HepG2 (cell line): Measurements from ENCODE around the gene SGCE. TPM values are rescaled to one million over a fixed set of nuclear protein-coding genes. Genes with fewer than 3 reads are reported as not detected.

Experiments
- AGO1 ChIP-seq: fragments of 200-400 bp; formaldehyde crosslinking; IDR thresholded peaks from 2 replicates; pipeline ENCODE4 v1.6.1; 2017; ENCODE audit warnings: mild to moderate bottlenecking, low read depth, low read length, moderate library complexity; ENCODE audit not compliant: poor library complexity, severe bottlenecking
- CCDC6 ChIP-seq: sonication (generic); formaldehyde crosslinking; IDR thresholded peaks from 2 replicates; pipeline ENCODE4 v1.8.1; 2022; ENCODE audit warnings: mild to moderate bottlenecking, missing genetic modification reagents, moderate library complexity
- EEA1 ChIP-seq: sonication (generic); formaldehyde crosslinking; IDR thresholded peaks from 2 replicates; pipeline ENCODE4 v1.5.1; 2020; ENCODE audit warnings: mild to moderate bottlenecking, missing genetic modification reagents, borderline replicate concordance
- ELF3 ChIP-seq: IDR thresholded peaks from 2 replicates; pipeline ENCODE4 v1.6.1; 2016; ENCODE audit warnings: missing genetic modification reagents, missing compliant biosample characterization
- FOSL1 ChIP-seq: sonication (generic); formaldehyde crosslinking; IDR thresholded peaks from 2 replicates; pipeline ENCODE4 v1.9.0; 2021; ENCODE audit warnings: missing genetic modification reagents, borderline replicate concordance
- FOXK1 ChIP-seq: sonication (generic); formaldehyde crosslinking; IDR thresholded peaks from 2 replicates; pipeline ENCODE4 v1.4.0; 2020; ENCODE audit warnings: low read depth, missing genetic modification reagents, borderline replicate concordance
- GFI1 ChIP-seq: sonication (generic); formaldehyde crosslinking; IDR thresholded peaks from 2 replicates; pipeline ENCODE4 v1.5.0; 2020; ENCODE audit warnings: missing genetic modification reagents, mild to moderate bottlenecking, borderline replicate concordance
- KLF16 ChIP-seq, 2 experiments: sonication (generic) in 1 of 2; formaldehyde crosslinking in 1 of 2; IDR thresholded peaks; 2 replicates each; pipeline versions ENCODE4 v1.6.1 to v1.8.0; 2016 to 2023; ENCODE audit warnings: missing genetic modification reagents in 2 of 2, missing compliant biosample characterization in 1 of 2
- KMT2A ChIP-seq: sonication (generic); formaldehyde crosslinking; IDR thresholded peaks from 2 replicates; pipeline ENCODE4 v1.4.0; 2020; ENCODE audit warnings: missing genetic modification reagents
- MAZ ChIP-seq, 2 experiments: sonication (generic) in 1 of 2; formaldehyde crosslinking in 1 of 2; IDR thresholded peaks; 2 replicates each; pipeline versions ENCODE4 v1.5.0 to v1.6.1; 2012 to 2020; ENCODE audit warnings: low read depth in 2 of 2, mild to moderate bottlenecking in 2 of 2, borderline replicate concordance in 1 of 2, improper control_type of control experiment in 1 of 2, low read length in 1 of 2, missing genetic modification reagents in 1 of 2, moderate library complexity in 1 of 2
- RNF2 ChIP-seq: fragments of 450-650 bp; conservative IDR thresholded peaks from 2 replicates; pipeline ENCODE4 v1.6.1; 2016; ENCODE audit warnings: low read depth
- SALL1 ChIP-seq: sonication (generic); formaldehyde crosslinking; IDR thresholded peaks from 2 replicates; pipeline ENCODE4 v1.8.0; 2022; ENCODE audit warnings: mild to moderate bottlenecking, missing genetic modification reagents
- TBX2 ChIP-seq: sonication (generic); formaldehyde crosslinking; IDR thresholded peaks from 2 replicates; pipeline ENCODE4 v1.5.0; 2020; ENCODE audit warnings: missing genetic modification reagents, mild to moderate bottlenecking, borderline replicate concordance
- THAP11 ChIP-seq: IDR thresholded peaks from 2 replicates; pipeline ENCODE4 v1.6.1; 2016; ENCODE audit warnings: missing biosample characterization, missing genetic modification reagents
- YEATS2 ChIP-seq: sonication (generic); formaldehyde crosslinking; IDR thresholded peaks from 2 replicates; pipeline ENCODE4 v1.4.0; 2020; ENCODE audit warnings: missing genetic modification reagents, borderline replicate concordance
- ZFP41 ChIP-seq: sonication (generic); formaldehyde crosslinking; IDR thresholded peaks from 2 replicates; pipeline ENCODE4 v1.4.0; 2020; ENCODE audit warnings: mild to moderate bottlenecking, missing genetic modification reagents, borderline replicate concordance
- ZNF34 ChIP-seq: sonication (generic); formaldehyde crosslinking; IDR thresholded peaks from 2 replicates; pipeline ENCODE4 v1.4.0; 2020; ENCODE audit warnings: mild to moderate bottlenecking, missing genetic modification reagents, borderline replicate concordance
- ZNF350 ChIP-seq: sonication (generic); formaldehyde crosslinking; IDR thresholded peaks from 2 replicates; pipeline ENCODE4 v1.4.0; 2020; ENCODE audit warnings: mild to moderate bottlenecking, low read depth, missing genetic modification reagents, borderline replicate concordance
- ZNF558 ChIP-seq: sonication (generic); formaldehyde crosslinking; IDR thresholded peaks from 2 replicates; pipeline ENCODE4 v1.9.0; 2022; ENCODE audit warnings: mild to moderate bottlenecking, missing genetic modification reagents, borderline replicate concordance
- ZNF709 ChIP-seq: sonication (generic); formaldehyde crosslinking; IDR thresholded peaks from 2 replicates; pipeline ENCODE4 v1.5.0; 2020; ENCODE audit warnings: mild to moderate bottlenecking, missing genetic modification reagents
- polyA plus RNA-seq, 8 experiments: library from polyadenylated mRNA; depleted of rRNA in 3 of 8; stranded (reverse) in 7 of 8; unstranded in 1 of 8; fragments of >200 nt; fragmentation: Illumina TruSeq in 4 of 8; extraction: Trizol in 4 of 8; gene quantifications; 2 replicates each; pipeline versions ENCODE4 v1.2.1 to v1.2.3, GENCODE V29; 2011 to 2016; ENCODE audit warnings: low read depth in 4 of 8, missing spikeins in 1 of 8, mixed read lengths in 1 of 8; ENCODE audit not compliant: insufficient read depth in 1 of 8
- total RNA-seq, 5 experiments: library from RNA; depleted of rRNA; stranded (reverse); fragments of >200 nt; fragmentation: Illumina TruSeq; extraction: Trizol; gene quantifications; 2 replicates each; pipeline ENCODE4 v1.2.3, GENCODE V29; 2016; ENCODE audit warnings: low read depth in 1 of 5
- TF ChIP-seq, protein P1 (sequence below): IDR thresholded peaks from 2 replicates; pipeline ENCODE4 v1.6.1; 2016; ENCODE audit warnings: missing compliant biosample characterization, missing genetic modification reagents, borderline replicate concordance
- TF ChIP-seq, protein P2 (sequence below): sonication (generic); formaldehyde crosslinking; IDR thresholded peaks from 2 replicates; pipeline ENCODE4 v1.4.0; 2020; ENCODE audit warnings: missing genetic modification reagents
- TF ChIP-seq, protein P3 (sequence below): sonication (generic); formaldehyde crosslinking; IDR thresholded peaks from 2 replicates; pipeline ENCODE4 v1.4.0; 2020; ENCODE audit warnings: missing genetic modification reagents; ENCODE audit errors: not compliant biosample characterization

The SGCE gene
- total and polyA plus RNA-seq, 2 of the 13 experiments (the other 11 are each of a cell fraction or from before 2014, with no cell fraction given): 52.3 to 71.1 TPM

GRCh38 chr7:94655848-94656657 lies at the start of gene SGCE (continued):
- peak; percentile 30; the same call in 1 of the 2 replicates for TF ChIP-seq GFI1
- TF ChIP-seq, protein P1, sequence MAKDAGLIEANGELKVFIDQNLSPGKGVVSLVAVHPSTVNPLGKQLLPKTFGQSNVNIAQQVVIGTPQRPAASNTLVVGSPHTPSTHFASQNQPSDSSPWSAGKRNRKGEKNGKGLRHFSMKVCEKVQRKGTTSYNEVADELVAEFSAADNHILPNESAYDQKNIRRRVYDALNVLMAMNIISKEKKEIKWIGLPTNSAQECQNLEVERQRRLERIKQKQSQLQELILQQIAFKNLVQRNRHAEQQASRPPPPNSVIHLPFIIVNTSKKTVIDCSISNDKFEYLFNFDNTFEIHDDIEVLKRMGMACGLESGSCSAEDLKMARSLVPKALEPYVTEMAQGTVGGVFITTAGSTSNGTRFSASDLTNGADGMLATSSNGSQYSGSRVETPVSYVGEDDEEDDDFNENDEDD: peak; percentile 40; the same call in 1 of the 2 replicates
- peak; percentile 37; the same call in 1 of the 2 replicates for TF ChIP-seq ZNF350 (CRISPR knock-in tag)
- no peak for TF ChIP-seq RNF2
- TF ChIP-seq ZNF709: 0 out of 2 replicates have a peak, but pooled peaks have one; percentile 28
- TF ChIP-seq ZNF558 (CRISPR knock-in tag): peak; percentile 55; the same call in 1 of the 2 replicates
- TF ChIP-seq ZNF34 (CRISPR knock-in tag): no peak
- TF ChIP-seq, protein P2, sequence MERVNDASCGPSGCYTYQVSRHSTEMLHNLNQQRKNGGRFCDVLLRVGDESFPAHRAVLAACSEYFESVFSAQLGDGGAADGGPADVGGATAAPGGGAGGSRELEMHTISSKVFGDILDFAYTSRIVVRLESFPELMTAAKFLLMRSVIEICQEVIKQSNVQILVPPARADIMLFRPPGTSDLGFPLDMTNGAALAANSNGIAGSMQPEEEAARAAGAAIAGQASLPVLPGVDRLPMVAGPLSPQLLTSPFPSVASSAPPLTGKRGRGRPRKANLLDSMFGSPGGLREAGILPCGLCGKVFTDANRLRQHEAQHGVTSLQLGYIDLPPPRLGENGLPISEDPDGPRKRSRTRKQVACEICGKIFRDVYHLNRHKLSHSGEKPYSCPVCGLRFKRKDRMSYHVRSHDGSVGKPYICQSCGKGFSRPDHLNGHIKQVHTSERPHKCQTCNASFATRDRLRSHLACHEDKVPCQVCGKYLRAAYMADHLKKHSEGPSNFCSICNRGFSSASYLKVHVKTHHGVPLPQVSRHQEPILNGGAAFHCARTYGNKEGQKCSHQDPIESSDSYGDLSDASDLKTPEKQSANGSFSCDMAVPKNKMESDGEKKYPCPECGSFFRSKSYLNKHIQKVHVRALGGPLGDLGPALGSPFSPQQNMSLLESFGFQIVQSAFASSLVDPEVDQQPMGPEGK (CRISPR knock-in tag): peak; percentile 78
- TF ChIP-seq MAZ (IDR thresholded peaks at IDR 0.05; ENCODE audit: borderline replicate concordance, low read depth, low read length): peak; percentile 39; the same call in 1 of the 2 replicates
- TF ChIP-seq MAZ (CRISPR knock-in tag; IDR thresholded peaks at IDR 0.05; ENCODE audit: low read depth): peak; percentile 57; the same call in 1 of the 2 replicates
- peak in 1 of 2 experiments; percentile 16; a peak in 1 of 4 replicates for TF ChIP-seq KLF16 (CRISPR knock-in tag; IDR thresholded peaks at IDR 0.05)
- TF ChIP-seq TBX2: peak; percentile 40; the same call in 1 of the 2 replicates
- TF ChIP-seq YEATS2 (CRISPR knock-in tag): peak; percentile 24; the same call in 1 of the 2 replicates
- peak; percentile 38; the same call in 1 of the 2 replicates for TF ChIP-seq THAP11 (CRISPR knock-in tag)
- TF ChIP-seq, protein P3, sequence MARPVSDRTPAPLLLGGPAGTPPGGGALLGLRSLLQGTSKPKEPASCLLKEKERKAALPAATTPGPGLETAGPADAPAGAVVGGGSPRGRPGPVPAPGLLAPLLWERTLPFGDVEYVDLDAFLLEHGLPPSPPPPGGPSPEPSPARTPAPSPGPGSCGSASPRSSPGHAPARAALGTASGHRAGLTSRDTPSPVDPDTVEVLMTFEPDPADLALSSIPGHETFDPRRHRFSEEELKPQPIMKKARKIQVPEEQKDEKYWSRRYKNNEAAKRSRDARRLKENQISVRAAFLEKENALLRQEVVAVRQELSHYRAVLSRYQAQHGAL (CRISPR knock-in tag): peak; percentile 25
- TF ChIP-seq ELF3 (CRISPR knock-in tag): peak; percentile 12; the same call in 1 of the 2 replicates
- TF ChIP-seq AGO1: peak; percentile 38
- TF ChIP-seq FOXK1: no peak
- peak; percentile 52; the same call in 1 of the 2 replicates for TF ChIP-seq KMT2A (CRISPR knock-in tag)
- peak; percentile 53; the same call in 1 of the 2 replicates for TF ChIP-seq CCDC6
- TF ChIP-seq FOSL1: no peak
- 0 out of 2 replicates have a peak, but pooled peaks have one; percentile 52 for TF ChIP-seq ZFP41
- TF ChIP-seq EEA1 (CRISPR knock-in tag): no peak
- peak; percentile 55; the same call in 1 of the 2 replicates for TF ChIP-seq SALL1
